Uterus (tissue), 4 donors: ENCODE results near the gene COA6. TPM values are rescaled to one million over a fixed set of nuclear protein-coding genes. Genes with fewer than 3 reads are reported as not detected.
"Not testable (repeated sequence)": the region's sequence is repeated elsewhere in the genome, so short reads cannot be mapped to it uniquely, and the experiment has no call there.

Source experiments
- DNase-seq, 2 donors: peaks; one replicate each; pipeline ENCODE4 v3.0.0-alpha.2; 2019 to 2020
- H3K27ac ChIP-seq, 2 donors: fragments of 200-600 bp; sonication (generic); 1 replicate in 1 of 2; 2 replicates in 1 of 2; pipeline ENCODE4 v1.5.1; 2016 to 2018
- H3K27me3 ChIP-seq, 2 donors: fragments of 200-600 bp; sonication (generic); one replicate each; pipeline ENCODE4 v1.5.1; 2018 to 2019; ENCODE audit warnings: control low read depth in 1 of 2
- H3K36me3 ChIP-seq, 2 donors: fragments of 200-600 bp; sonication (generic); one replicate each; pipeline ENCODE4 v1.5.1; 2019; ENCODE audit warnings: control low read depth in 1 of 2
- H3K4me1 ChIP-seq, 2 donors: fragments of 200-600 bp; sonication (generic); one replicate each; pipeline ENCODE4 v1.5.1; 2018 to 2019; ENCODE audit warnings: control low read depth in 1 of 2
- H3K4me3 ChIP-seq, 2 donors: fragments of 200-600 bp; sonication (generic); 1 replicate in 1 of 2; 2 replicates in 1 of 2; pipeline ENCODE4 v1.5.1; 2018 to 2019; ENCODE audit warnings: mild to moderate bottlenecking in 1 of 2
- H3K9me3 ChIP-seq, 2 donors: fragments of 200-600 bp; sonication (generic); one replicate each; pipeline ENCODE4 v1.5.1; 2019; ENCODE audit warnings: control low read depth in 1 of 2
- CTCF ChIP-seq, 4 experiments: fragments of 200-600 bp in 2 of 4; fragments of 450-650 bp in 2 of 4; sonication (generic) in 2 of 4; IDR thresholded peaks; one replicate each; pipeline ENCODE4 v1.5.1; 2016 to 2019; ENCODE audit warnings: antibody characterized with exemption in 4 of 4, mild to moderate bottlenecking in 2 of 4, moderate library complexity in 1 of 4
- POLR2A ChIP-seq, 2 donors: fragments of 450-650 bp; IDR thresholded peaks; one replicate each; pipeline ENCODE4 v1.6.1; 2016; ENCODE audit warnings: antibody characterized with exemption in 2 of 2, mild to moderate bottlenecking in 1 of 2, moderate library complexity in 1 of 2
- intact Hi-C: fragments of 100-400 bp; cut with DNase I; formaldehyde crosslinking; loops from one replicate; pipeline ENCODE4 v1.15.1; 2023; ENCODE audit warnings: low total_unique reads
- total RNA-seq, 4 donors: library from RNA; depleted of rRNA in 3 of 4; stranded (reverse); fragments of >200 nt in 3 of 4; gene quantifications; one replicate each; pipeline versions ENCODE4 v1.1.0 to v1.2.4, GENCODE V29; 2014 to 2023
- donor health status: DM: yes; HTN: yes; CAD: no.

COA6 gene
- total RNA-seq, 4 donors from 2014 or later, result 10.6 to 16.8 (median 14.6) TPM

GRCh38 chr1:234340528-234340927 lies 32.7 kb upstream of the COA6 start:
- Histone ChIP-seq H3K4me1 (no peaks in the 10 kb centered on the region), H3K9me3 (peaks cover 0 to 7% of the 10 kb centered on the region in 2 donors), H3K27ac (no peak overlapping the region), H3K36me3 (no peaks in the 10 kb centered on the region), H3K27me3 (no peaks in the 10 kb centered on the region), H3K4me3 (no peak overlapping the region)
- no peak for DNase-seq
- intact Hi-C loops, result no loop called here
- TF ChIP-seq POLR2A (IDR thresholded peaks at IDR 0.05) (no peak), CTCF (IDR thresholded peaks at IDR 0.05) (no peak)

- intact Hi-C loops, result no loop called here
- no peak for TF ChIP-seq CTCF (IDR thresholded peaks at IDR 0.05)
- no peak for TF ChIP-seq POLR2A (IDR thresholded peaks at IDR 0.05)
Observed at GRCh38 chr1:234342774-234343173, 30.5 kb upstream of the COA6 start.

GRCh38 chr1:234345237-234345636 lies 28.0 kb upstream of the COA6 start:
- H3K27ac ChIP-seq, result no peak overlapping the region
- TF ChIP-seq CTCF (IDR thresholded peaks at IDR 0.05) (no peak), POLR2A (IDR thresholded peaks at IDR 0.05) (no peak)
- H3K4me3 ChIP-seq, result no peak overlapping the region
- H3K27me3 ChIP-seq, result peaks cover 0 to 9% of the 10 kb centered on the region in 2 donors
- intact Hi-C loops, result no loop called here
- H3K4me1 ChIP-seq, result no peaks in the 10 kb centered on the region
- no peaks in the 10 kb centered on the region for H3K36me3 ChIP-seq
- no peak for DNase-seq
- H3K9me3 ChIP-seq, result no peaks in the 10 kb centered on the region

More at GRCh38 chr1:234342774-234343173, 30.5 kb upstream of the COA6 start:
- H3K27ac ChIP-seq, result no peak overlapping the region
- H3K9me3 ChIP-seq, result no peaks in the 10 kb centered on the region
- DNase-seq, result no peak
- no peak overlapping the region for H3K4me3 ChIP-seq
- no peaks in the 10 kb centered on the region for H3K4me1 ChIP-seq
- H3K36me3 ChIP-seq, result no peaks in the 10 kb centered on the region
- H3K27me3 ChIP-seq, result no peaks in the 10 kb centered on the region

GRCh38 chr1:234348964-234349363 lies 24.3 kb upstream of the COA6 start:
- intact Hi-C loops, result no loop called here
- peaks cover 0 to 13% of the 10 kb centered on the region in 2 donors for H3K27me3 ChIP-seq
- no peak overlapping the region for H3K27ac ChIP-seq
- no peak for DNase-seq
- no peak for TF ChIP-seq CTCF (IDR thresholded peaks at IDR 0.05)
- no peak for TF ChIP-seq POLR2A (IDR thresholded peaks at IDR 0.05)
- no peaks in the 10 kb centered on the region for H3K36me3 ChIP-seq
- H3K4me1 ChIP-seq, result no peaks in the 10 kb centered on the region
- H3K9me3 ChIP-seq, result no peaks in the 10 kb centered on the region
- no peak overlapping the region for H3K4me3 ChIP-seq

- no peaks in the 10 kb centered on the region for H3K4me1 ChIP-seq
- no peaks in the 10 kb centered on the region for H3K27me3 ChIP-seq
- no peak overlapping the region for H3K4me3 ChIP-seq
- no peak overlapping the region for H3K27ac ChIP-seq
- intact Hi-C loops, result no loop called here
- no peaks in the 10 kb centered on the region for H3K9me3 ChIP-seq
- TF ChIP-seq POLR2A (IDR thresholded peaks at IDR 0.05) (no peak), CTCF (IDR thresholded peaks at IDR 0.05) (no peak)
- DNase-seq, result no peak
- no peaks in the 10 kb centered on the region for H3K36me3 ChIP-seq
Observed at GRCh38 chr1:234355782-234356510, 17.3 kb upstream of the COA6 start.

GRCh38 chr1:234356615-234357269 lies 16.5 kb upstream of the COA6 start:
- intact Hi-C loops, result not testable (repeated sequence)

More at GRCh38 chr1:234356615-234357269, 16.5 kb upstream of the COA6 start:
- not testable (repeated sequence) for DNase-seq, H3K27ac ChIP-seq, H3K4me1 ChIP-seq, H3K9me3 ChIP-seq, H3K36me3 ChIP-seq, H3K27me3 ChIP-seq
- peak overlapping the region in 1 of 2 donors; percentile 18 for H3K4me3 ChIP-seq
